ENCODE measurements around the gene ITPKB. TPM values are rescaled to one million over a fixed set of nuclear protein-coding genes. Genes with fewer than 3 reads are reported as not detected.

Gene ITPKB
- polyA plus RNA-seq, 1 donor from 2014 or later, result 20.4 TPM

DNA sequence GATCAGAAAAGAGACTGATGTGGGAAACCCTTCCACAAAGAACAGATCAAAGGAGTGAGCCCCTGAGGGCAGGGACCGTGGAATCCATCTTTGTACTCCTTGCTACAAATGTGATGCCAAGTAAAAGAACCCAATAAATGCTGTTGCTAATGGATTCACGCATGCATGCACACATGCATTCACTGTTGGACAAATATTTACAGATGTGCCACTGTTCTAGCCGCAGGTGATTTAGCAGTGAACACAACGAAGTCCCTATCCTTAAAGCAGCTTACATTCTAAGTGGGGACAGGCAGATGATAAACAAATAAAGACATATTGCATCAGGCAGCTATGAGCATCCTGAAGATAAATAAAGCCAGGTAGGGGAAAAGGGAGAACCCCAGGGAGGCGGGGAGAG, 67.8 kb downstream of the ITPKB start:
- H3K4me3 Mint-ChIP-seq, result peak overlapping the region in 3 of 4 donors; percentile 24 to 72 (median 62)
- no peaks in the 10 kb centered on the region for H3K27me3 Mint-ChIP-seq
- H3K9me3 Mint-ChIP-seq, result no peaks in the 10 kb centered on the region
- peaks cover 11% of the 10 kb centered on the region for H3K36me3 Mint-ChIP-seq
- peak overlapping the region in 2 of 3 donors; percentile 74 to 97 for H3K27ac Mint-ChIP-seq
- peaks cover 52 to 73% (median 55%) of the 10 kb centered on the region in 3 donors for H3K4me1 Mint-ChIP-seq

DNA sequence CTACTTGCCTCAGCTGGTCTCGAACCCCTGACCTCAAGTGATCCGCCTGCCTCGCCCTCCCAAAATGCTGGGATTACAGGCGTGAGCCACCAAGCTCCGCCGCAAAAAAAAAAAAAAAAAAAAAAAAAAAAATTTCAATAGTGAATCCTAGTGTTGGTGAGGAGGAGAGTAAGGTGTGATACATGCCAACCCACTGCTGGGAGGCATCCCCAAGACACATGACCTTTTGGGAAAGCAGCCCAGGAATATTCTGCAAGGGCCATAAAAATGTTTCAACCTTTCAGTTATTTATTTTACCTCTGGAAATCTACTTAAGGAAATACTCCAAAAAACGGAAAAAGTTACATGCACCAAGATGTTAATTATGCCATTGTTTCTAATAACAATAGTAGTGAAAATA, 69.0 kb downstream of the ITPKB start:
- H3K27me3 Mint-ChIP-seq, result no peaks in the 10 kb centered on the region
- H3K36me3 Mint-ChIP-seq, result peaks cover 11% of the 10 kb centered on the region
- peak overlapping the region in 1 of 3 donors; percentile 83 for H3K27ac Mint-ChIP-seq
- H3K4me1 Mint-ChIP-seq, result peaks cover 53 to 72% (median 55%) of the 10 kb centered on the region in 3 donors
- H3K9me3 Mint-ChIP-seq, result no peaks in the 10 kb centered on the region
- no peak overlapping the region for H3K4me3 Mint-ChIP-seq

DNA sequence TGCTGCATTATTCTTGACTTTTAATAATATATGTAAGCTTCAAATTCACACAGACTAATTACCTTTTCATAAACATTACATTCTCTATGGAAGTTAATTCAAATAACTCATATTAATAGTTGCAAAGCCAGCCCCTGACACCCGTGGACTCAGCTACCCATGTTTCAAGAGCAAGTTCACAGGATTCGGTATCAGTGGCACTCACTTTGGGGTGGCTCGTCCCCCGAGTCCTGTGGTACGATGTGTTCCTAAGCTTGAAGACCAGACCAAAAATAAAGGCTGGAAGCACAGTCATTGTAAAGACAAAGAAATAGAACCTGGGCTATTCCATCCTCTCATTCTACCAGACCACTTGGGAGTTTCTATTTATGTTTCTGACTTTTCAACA, 70.9 kb downstream of the ITPKB start:
- H3K4me3 Mint-ChIP-seq, result no peak overlapping the region
- H3K4me1 Mint-ChIP-seq, result peaks cover 57 to 79% (median 60%) of the 10 kb centered on the region in 3 donors
- no peaks in the 10 kb centered on the region for H3K27me3 Mint-ChIP-seq
- H3K9me3 Mint-ChIP-seq, result no peaks in the 10 kb centered on the region
- no peak overlapping the region for H3K27ac Mint-ChIP-seq
- H3K36me3 Mint-ChIP-seq, result peaks cover 8% of the 10 kb centered on the region

DNA sequence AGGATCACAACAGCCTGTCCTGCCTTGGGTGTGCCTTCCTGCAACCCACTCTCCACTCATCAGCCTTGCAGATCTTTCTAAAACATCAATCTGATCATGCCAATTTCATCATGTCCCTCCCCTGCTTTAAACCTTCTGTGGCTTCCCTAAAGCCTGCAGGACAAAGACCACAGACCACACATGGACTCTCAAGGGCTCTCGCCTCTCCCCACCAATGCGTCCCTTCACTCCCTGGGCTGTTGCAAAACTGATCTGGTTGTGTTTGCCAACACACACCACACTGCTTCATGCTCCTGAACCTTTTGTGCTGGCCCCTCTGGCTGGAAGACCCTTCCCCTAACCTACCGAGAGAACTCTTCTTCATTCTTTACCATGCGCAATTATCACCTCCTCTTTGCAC, 72.4 kb downstream of the ITPKB start:
- H3K36me3 Mint-ChIP-seq, result peaks cover 8% of the 10 kb centered on the region
- H3K9me3 Mint-ChIP-seq, result no peaks in the 10 kb centered on the region
- H3K4me1 Mint-ChIP-seq, result peaks cover 57 to 79% (median 64%) of the 10 kb centered on the region in 3 donors

DNA sequence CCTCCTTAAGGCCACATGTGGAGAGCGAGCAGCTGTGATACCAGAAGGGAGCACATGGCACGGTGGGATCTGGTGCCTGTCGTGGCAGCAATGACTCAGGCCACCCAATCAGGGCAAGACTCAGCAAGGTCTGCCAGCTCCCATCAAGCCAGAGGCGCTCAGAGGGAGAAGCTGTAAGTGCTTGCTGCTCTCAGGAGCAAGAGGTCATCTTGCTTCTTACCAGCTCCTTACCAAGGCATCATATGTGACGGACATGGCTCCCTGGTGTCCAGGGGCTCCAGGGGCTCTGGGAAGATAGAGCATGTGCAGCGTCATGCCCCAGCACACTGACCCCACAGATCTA, 72.9 kb downstream of the ITPKB start:
- Mint-ChIP-seq H3K4me3 (peak overlapping the region in 1 of 4 donors; percentile 85), H3K4me1 (peaks cover 59 to 79% (median 64%) of the 10 kb centered on the region in 3 donors), H3K27me3 (no peaks in the 10 kb centered on the region), H3K9me3 (no peaks in the 10 kb centered on the region), H3K36me3 (peaks cover 6% of the 10 kb centered on the region), H3K27ac (peak overlapping the region in 2 of 3 donors; percentile 82 to 97)

More for the DNA sequence above, 72.4 kb downstream of the ITPKB start:
- Mint-ChIP-seq H3K27me3 (no peaks in the 10 kb centered on the region), H3K27ac (peak overlapping the region in 1 of 3 donors; percentile 82), H3K4me3 (peak overlapping the region in 2 of 4 donors; percentile 11 to 68)

DNA sequence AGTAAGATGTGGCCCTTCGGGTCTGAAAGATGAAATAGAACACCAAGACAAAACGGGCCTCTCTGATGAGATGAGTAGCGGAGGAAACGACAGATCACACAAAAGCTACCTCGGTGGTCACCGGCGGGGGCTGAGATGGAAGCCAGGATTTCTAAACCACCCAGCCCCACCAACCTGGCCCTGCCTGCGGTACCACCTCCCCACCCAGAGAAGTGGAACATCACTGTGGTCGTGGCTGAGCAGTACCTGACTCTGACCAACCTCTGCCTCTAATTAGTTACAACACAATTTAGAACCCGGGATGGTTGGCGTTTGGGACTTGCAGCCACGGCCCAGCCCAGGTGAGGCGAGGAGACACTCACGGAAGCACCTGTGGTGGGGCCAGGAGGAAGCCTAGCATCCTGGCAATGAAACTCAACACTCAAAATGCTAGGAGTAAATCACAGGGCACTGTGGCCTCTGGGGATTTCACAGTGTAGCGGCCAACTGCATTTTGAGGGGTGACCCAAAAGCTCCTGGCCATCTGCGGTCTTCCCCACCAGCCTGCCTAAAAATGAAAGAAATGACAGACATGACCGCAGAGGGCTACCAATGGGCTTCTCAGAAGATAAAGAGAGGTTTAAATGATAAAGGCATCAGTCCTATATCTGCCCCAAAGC, 73.4 kb downstream of the ITPKB start:
- H3K9me3 Mint-ChIP-seq, result no peaks in the 10 kb centered on the region
- H3K4me3 Mint-ChIP-seq, result peak overlapping the region in 3 of 4 donors; percentile 25 to 85 (median 39)
- peaks cover 6% of the 10 kb centered on the region for H3K36me3 Mint-ChIP-seq
- H3K4me1 Mint-ChIP-seq, result peaks cover 64 to 79% (median 68%) of the 10 kb centered on the region in 3 donors
- peak overlapping the region; percentile 78 to 97 (median 82) for H3K27ac Mint-ChIP-seq
- H3K27me3 Mint-ChIP-seq, result no peaks in the 10 kb centered on the region

DNA sequence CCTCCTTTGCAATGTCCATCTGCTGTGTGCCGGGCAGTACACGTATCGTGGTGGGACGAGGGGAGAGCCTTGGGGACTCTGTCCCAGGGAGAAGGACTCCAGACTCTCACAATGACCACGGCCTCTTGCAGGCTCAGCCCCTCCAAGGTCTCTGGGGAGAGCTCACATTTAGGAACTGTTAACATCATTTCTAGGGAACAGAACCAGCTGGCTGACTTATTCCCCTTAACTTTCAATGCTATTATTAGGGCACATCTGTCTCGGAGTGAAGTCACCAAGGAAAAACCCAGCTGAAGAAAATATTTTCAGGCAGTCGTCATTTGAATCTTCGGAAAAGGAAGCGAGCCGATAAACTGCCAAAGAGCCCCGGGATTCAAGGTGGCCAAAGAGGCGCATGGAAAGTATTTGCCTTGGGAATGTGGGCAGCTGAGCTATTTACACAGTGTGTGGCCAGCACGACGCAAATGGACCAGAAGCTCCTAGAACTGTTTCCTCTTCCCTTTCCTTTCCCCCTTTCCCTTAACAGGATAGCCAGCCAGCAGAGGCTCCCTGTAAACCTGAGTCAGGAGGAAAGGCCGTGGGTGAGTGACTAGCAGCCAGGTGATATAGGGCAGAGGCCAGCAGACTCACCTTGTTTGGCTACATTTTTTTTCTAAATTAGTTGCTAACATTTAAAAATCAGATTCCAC, 74.5 kb downstream of the ITPKB start:
- Mint-ChIP-seq H3K27ac (peak overlapping the region; percentile 82 to 97 (median 96)), H3K4me3 (peak overlapping the region in 1 of 4 donors; percentile 25), H3K4me1 (peaks cover 70 to 83% (median 76%) of the 10 kb centered on the region in 3 donors), H3K36me3 (peaks cover 8% of the 10 kb centered on the region), H3K9me3 (no peaks in the 10 kb centered on the region), H3K27me3 (no peaks in the 10 kb centered on the region)

DNA sequence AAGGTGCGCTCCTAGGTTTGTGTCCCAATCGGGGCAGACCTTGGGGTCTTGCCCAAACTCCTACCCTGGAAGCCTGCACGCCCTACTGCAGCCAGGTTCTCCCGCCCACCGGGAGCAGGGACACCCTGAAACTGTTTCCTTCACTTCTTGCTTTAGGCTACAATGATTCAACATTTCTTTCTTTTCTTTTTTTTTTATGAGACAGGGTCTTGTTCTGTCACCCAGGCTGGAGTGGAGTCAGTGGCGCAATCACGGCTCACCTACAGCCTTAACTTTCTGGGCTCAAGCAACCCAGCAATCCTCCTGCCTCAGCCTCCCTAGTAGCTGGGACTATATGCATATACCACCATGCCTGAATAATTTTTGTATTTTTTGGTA, 75.8 kb downstream of the ITPKB start:
- H3K4me3 Mint-ChIP-seq, result peak overlapping the region in 3 of 4 donors; percentile 30 to 75 (median 70)
- peaks cover 67 to 79% (median 74%) of the 10 kb centered on the region in 3 donors for H3K4me1 Mint-ChIP-seq
- H3K36me3 Mint-ChIP-seq, result peaks cover 8% of the 10 kb centered on the region
- H3K27me3 Mint-ChIP-seq, result no peaks in the 10 kb centered on the region
- H3K27ac Mint-ChIP-seq, result peak overlapping the region; percentile 82 to 97 (median 96)
- no peaks in the 10 kb centered on the region for H3K9me3 Mint-ChIP-seq

DNA sequence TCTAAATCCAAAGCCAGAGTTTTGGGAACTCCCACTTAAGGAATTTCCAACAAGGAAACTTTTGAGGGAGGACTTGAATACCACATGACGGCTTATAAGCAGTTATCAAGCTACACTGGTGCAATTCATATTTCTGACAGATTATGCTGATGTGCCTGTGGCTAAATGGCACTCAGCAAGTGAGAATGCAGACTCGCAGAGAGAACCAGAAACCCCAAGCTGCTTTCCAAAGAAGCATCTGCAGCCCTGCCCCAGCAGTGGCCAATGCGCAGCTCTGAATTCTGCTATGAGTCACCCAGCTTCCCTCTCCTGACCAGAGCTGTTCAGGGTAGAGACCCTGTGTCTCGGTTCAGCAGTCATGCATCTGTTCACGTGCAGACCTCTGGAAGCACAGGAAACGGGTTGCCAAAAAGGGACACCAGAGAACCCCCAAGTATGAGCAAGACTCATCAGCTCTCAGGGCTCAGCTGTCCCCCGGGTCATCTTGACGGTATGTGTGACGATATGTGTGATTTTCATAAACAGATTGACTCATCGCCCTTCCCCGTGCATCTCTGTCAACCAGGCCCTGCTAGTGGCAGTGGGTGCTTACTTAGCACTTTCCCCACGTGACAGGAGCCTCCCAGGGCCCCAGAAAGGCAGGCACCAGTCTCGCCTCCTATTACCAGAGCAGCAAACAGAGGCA, 76.3 kb downstream of the ITPKB start:
- Mint-ChIP-seq H3K36me3 (peaks cover 8% of the 10 kb centered on the region), H3K27ac (peak overlapping the region; percentile 82 to 97 (median 96)), H3K4me3 (peak overlapping the region; percentile 21 to 83 (median 50)), H3K4me1 (peaks cover 64 to 78% (median 75%) of the 10 kb centered on the region in 3 donors), H3K27me3 (no peaks in the 10 kb centered on the region), H3K9me3 (no peaks in the 10 kb centered on the region)

DNA sequence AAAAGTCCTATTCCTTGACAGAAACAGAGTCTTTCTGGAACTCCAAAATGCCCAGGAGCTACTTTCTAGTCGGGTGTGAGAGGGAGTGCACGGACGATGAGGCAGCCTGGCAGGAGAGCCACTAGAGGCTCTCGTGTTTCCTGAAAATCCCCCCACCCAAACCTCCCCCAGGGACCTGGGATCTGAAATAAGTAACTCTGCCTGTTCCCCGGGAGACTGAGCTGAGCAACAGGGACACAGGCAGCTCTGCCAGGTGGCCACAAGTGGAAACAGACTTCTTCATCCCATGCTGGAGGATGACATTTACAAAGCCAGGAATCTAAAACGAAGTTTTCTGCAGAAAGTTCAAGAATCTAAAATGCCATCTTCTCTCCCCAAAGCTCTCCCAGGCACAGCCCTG, 77.1 kb downstream of the ITPKB start:
- Mint-ChIP-seq H3K27ac (peak overlapping the region; percentile 82 to 97 (median 96)), H3K4me1 (peaks cover 64 to 81% (median 77%) of the 10 kb centered on the region in 3 donors), H3K4me3 (peak overlapping the region in 3 of 4 donors; percentile 30 to 74 (median 52)), H3K36me3 (peaks cover 6% of the 10 kb centered on the region), H3K27me3 (no peaks in the 10 kb centered on the region), H3K9me3 (no peaks in the 10 kb centered on the region)

DNA sequence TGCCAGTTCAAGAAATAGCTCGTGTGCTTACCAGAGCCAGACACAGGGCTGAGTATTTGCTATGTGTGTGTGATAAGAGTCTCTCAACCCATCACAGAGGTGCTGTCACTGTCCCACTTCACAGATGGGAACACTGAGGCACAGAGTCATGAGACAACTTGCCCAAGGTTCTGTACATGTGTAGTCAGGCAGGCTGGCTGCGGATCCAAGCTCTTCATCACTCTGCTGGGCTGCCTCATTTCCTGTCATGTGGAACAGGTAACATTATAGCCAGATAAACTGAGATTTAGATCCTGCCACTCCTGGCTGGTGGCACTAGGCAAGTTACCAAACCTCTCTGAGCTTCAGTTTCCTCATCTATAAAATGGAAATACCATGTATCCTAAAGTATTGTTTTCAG, 77.8 kb downstream of the ITPKB start:
- H3K4me1 Mint-ChIP-seq, result peaks cover 65 to 81% (median 77%) of the 10 kb centered on the region in 3 donors
- peak overlapping the region in 3 of 4 donors; percentile 57 to 79 (median 74) for H3K4me3 Mint-ChIP-seq
- H3K9me3 Mint-ChIP-seq, result no peaks in the 10 kb centered on the region
- peaks cover 2% of the 10 kb centered on the region for H3K36me3 Mint-ChIP-seq
- H3K27me3 Mint-ChIP-seq, result no peaks in the 10 kb centered on the region
- H3K27ac Mint-ChIP-seq, result peak overlapping the region; percentile 82 to 97 (median 96)

DNA sequence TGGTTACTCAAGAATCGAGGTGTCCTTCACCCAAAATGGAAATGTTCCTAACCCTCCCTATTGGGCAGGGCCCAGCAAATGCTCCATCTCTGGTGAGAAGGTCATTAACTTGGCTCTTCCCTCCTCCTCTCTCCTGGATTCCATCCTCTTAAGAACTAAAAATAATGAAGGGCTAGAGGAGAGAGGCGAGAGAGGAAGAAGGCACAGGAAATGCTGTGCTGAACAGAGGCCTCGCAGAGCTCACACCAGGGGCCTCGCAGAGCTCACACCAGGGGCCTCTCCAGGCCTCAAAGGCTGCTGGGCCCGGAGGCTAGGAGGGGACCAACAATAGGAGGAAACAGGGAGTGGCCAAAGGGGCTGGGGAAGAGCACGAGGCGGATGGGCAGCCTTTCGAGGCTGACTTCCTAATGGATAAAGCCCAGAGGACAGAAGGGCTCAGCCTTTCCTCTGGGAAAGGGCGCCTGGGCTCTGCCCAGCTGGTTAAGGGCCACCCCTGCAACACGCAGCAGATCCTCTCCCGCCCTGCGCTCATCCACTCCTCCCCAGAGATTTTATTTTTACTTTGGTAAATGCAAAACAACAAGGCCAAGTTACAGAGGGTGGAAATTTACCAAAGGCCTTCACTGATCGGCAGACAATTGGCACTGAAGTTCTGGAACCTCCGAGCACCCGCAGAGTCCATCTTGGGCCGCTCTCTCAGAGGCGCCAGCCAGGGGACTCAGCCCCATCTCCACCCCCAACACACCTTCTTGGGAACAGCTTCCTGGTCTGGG, 78.5 kb downstream of the ITPKB start:
- Mint-ChIP-seq H3K36me3 (peaks cover 2% of the 10 kb centered on the region), H3K4me1 (peaks cover 63 to 76% (median 74%) of the 10 kb centered on the region in 3 donors), H3K27me3 (no peaks in the 10 kb centered on the region), H3K4me3 (peak overlapping the region; percentile 44 to 79 (median 66)), H3K9me3 (no peaks in the 10 kb centered on the region), H3K27ac (peak overlapping the region; percentile 82 to 97 (median 96))

DNA sequence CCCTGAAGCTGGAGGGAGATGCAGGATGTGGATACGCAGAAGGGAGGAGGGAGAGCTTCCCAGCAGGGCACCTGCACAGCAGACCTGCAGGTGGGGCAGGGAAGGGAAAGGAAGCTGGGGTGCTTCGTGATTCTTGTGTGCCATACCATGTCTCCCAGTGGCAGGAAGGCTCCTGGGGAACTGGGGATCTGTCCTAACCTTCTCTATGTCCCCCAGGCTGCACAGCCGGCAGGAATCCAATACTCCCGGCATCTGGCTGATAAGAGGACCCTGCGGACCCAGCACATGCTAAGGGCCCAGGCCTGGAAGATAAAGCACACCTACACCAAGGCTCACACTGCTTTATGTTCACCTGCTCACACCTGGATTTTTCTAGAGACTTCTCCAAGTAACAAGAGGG, 79.4 kb downstream of the ITPKB start:
- H3K27me3 Mint-ChIP-seq, result no peaks in the 10 kb centered on the region
- peaks cover 2% of the 10 kb centered on the region for H3K36me3 Mint-ChIP-seq
- H3K27ac Mint-ChIP-seq, result peak overlapping the region; percentile 46 to 82 (median 53)
- H3K4me1 Mint-ChIP-seq, result peaks cover 63 to 73% (median 73%) of the 10 kb centered on the region in 3 donors
- H3K4me3 Mint-ChIP-seq, result peak overlapping the region in 1 of 4 donors; percentile 57
- H3K9me3 Mint-ChIP-seq, result no peaks in the 10 kb centered on the region

DNA sequence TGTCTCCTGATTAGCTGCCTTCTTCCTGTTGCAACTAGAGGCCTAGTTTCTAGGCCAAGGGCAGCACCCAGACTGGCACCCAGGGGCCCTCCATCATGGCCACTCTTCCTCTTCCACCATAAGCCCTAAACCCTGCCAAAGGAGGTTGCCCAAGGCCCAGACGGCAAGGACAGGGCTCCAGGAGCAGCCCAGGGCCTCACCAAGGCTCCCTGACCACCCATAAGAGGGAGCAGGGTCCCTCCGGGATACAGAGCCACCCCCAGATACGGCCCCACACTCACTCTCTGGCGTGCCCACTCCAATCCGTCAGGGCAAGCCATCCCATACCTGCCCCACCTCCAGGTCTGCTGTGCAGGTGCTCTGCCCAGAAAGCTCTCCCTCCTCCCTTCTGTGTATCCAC, 79.9 kb downstream of the ITPKB start:
- no peaks in the 10 kb centered on the region for H3K9me3 Mint-ChIP-seq
- peaks cover 2% of the 10 kb centered on the region for H3K36me3 Mint-ChIP-seq
- H3K4me1 Mint-ChIP-seq, result peaks cover 60 to 74% (median 68%) of the 10 kb centered on the region in 3 donors
- H3K27me3 Mint-ChIP-seq, result no peaks in the 10 kb centered on the region
- peak overlapping the region in 1 of 4 donors; percentile 29 for H3K4me3 Mint-ChIP-seq
- H3K27ac Mint-ChIP-seq, result peak overlapping the region in 2 of 3 donors; percentile 53 to 82

All from IgD-negative memory B cell (primary cell).